ENCODE results near the gene AP1S1. TPM values are rescaled to one million over a fixed set of nuclear protein-coding genes. Genes with fewer than 3 reads are reported as not detected.
"Not testable (repeated sequence)": the region's sequence is repeated elsewhere in the genome, so short reads cannot be mapped to it uniquely, and the experiment has no call there.

AP1S1 gene
- total RNA-seq, 1 donor from 2014 or later, result 19.2 TPM

GRCh38 chr7:101128040-101128834 lies 26.0 kb upstream of the AP1S1 start:
- intact Hi-C loops (cut with micrococcal nuclease), result no loop called here
- Mint-ChIP-seq H3K27ac (no peak overlapping the region), H3K27me3 (peaks cover 20% of the 10 kb centered on the region), H3K36me3 (ENCODE audit: low read depth) (no peaks in the 10 kb centered on the region), H3K4me1 (peaks cover 35% of the 10 kb centered on the region), H3K9me3 (no peaks in the 10 kb centered on the region), H3K4me3 (no peak overlapping the region)
- TF ChIP-seq CTCF (IDR thresholded peaks at IDR 0.05), result no peak
- ChIA-PET POLR2A (no interaction called here), CTCF (no interaction called here)
- ATAC-seq (ENCODE audit: low read depth), result no peak
- DNase-seq, result no peak

- ATAC-seq (ENCODE audit: low read depth), result no peak
- POLR2A ChIA-PET, result interaction anchor here (0.7 kb wide), 1 partner anchor 23 kb away, joined by 4 read pairs; no protein-coding TSS in a partner anchor
- intact Hi-C loops (cut with micrococcal nuclease), result no loop called here
Observed at GRCh38 chr7:101129603-101130117, 24.6 kb upstream of the AP1S1 start.

GRCh38 chr7:101132626-101133600 lies 21.4 kb upstream of the AP1S1 start:
- Mint-ChIP-seq H3K27me3 (peaks cover 30% of the 10 kb centered on the region), H3K4me1 (peaks cover 15% of the 10 kb centered on the region)
- ATAC-seq (ENCODE audit: low read depth); intact Hi-C loops (cut with micrococcal nuclease); DNase-seq; H3K36me3 Mint-ChIP-seq (ENCODE audit: low read depth); H3K27ac Mint-ChIP-seq; H3K4me3 Mint-ChIP-seq; H3K9me3 Mint-ChIP-seq: not testable (repeated sequence)
- CTCF ChIA-PET, result interaction anchor here (1.5 kb wide), 1 partner anchor 11 kb away, joined by 6 read pairs; no protein-coding TSS in a partner anchor
- POLR2A ChIA-PET, result interaction anchor here (0.7 kb wide), 1 partner anchor 160 kb away, joined by 6 read pairs; no protein-coding TSS in a partner anchor

More at GRCh38 chr7:101129603-101130117, 24.6 kb upstream of the AP1S1 start:
- H3K27ac Mint-ChIP-seq, result no peak overlapping the region
- H3K36me3 Mint-ChIP-seq (ENCODE audit: low read depth), result no peaks in the 10 kb centered on the region
- CTCF ChIA-PET, result no interaction called here
- DNase-seq, result no peak
- no peaks in the 10 kb centered on the region for H3K9me3 Mint-ChIP-seq
- peaks cover 29% of the 10 kb centered on the region for H3K27me3 Mint-ChIP-seq
- peaks cover 36% of the 10 kb centered on the region for H3K4me1 Mint-ChIP-seq
- no peak for TF ChIP-seq CTCF (IDR thresholded peaks at IDR 0.05)
- no peak overlapping the region for H3K4me3 Mint-ChIP-seq

- no peaks in the 10 kb centered on the region for H3K9me3 Mint-ChIP-seq
- intact Hi-C loops (cut with micrococcal nuclease), result no loop called here
- CTCF ChIA-PET, result interaction anchor here (1.5 kb wide), 2 partner anchors 10 to 59 kb away, joined by 3 to 6 read pairs; no protein-coding TSS in a partner anchor
- POLR2A ChIA-PET, result no interaction called here
- no peak overlapping the region for H3K27ac Mint-ChIP-seq
- no peak overlapping the region for H3K4me3 Mint-ChIP-seq
- ATAC-seq (ENCODE audit: low read depth) (no peak), DNase-seq (no peak)
- peaks cover 30% of the 10 kb centered on the region for H3K27me3 Mint-ChIP-seq
- TF ChIP-seq CTCF (IDR thresholded peaks at IDR 0.05), result no peak
- peaks cover 18% of the 10 kb centered on the region for H3K4me1 Mint-ChIP-seq
- H3K36me3 Mint-ChIP-seq (ENCODE audit: low read depth), result no peaks in the 10 kb centered on the region
Observed at GRCh38 chr7:101133621-101134398, 20.5 kb upstream of the AP1S1 start.

- Mint-ChIP-seq H3K4me1 (peaks cover 20% of the 10 kb centered on the region), H3K4me3 (no peak overlapping the region), H3K36me3 (ENCODE audit: low read depth) (no peaks in the 10 kb centered on the region), H3K27ac (no peak overlapping the region), H3K9me3 (no peaks in the 10 kb centered on the region), H3K27me3 (peaks cover 30% of the 10 kb centered on the region)
- DNase-seq, result no peak
- intact Hi-C loops (cut with micrococcal nuclease), result no loop called here
- no peak for ATAC-seq (ENCODE audit: low read depth)
- ChIA-PET CTCF (interaction anchor here (1.5 kb wide), 1 partner anchor 58 kb away, joined by 3 read pairs; no protein-coding TSS in a partner anchor), POLR2A (no interaction called here)
- no peak for TF ChIP-seq CTCF (IDR thresholded peaks at IDR 0.05)
Observed at GRCh38 chr7:101134399-101134980, 19.8 kb upstream of the AP1S1 start.

Data from activated B cell treated with CpG ODN at 0.5 μM for 24 hours (primary cell).